Mucosa of stomach (tissue), 1 donor: ENCODE measurements around the gene ATP2A1.
"Not testable (repeated sequence)": the region's sequence is repeated elsewhere in the genome, so short reads cannot be mapped to it uniquely, and the experiment has no call there.

Experiments used
- H3K27me3 ChIP-seq: one replicate; pipeline ENCODE4 v1.7.0; 2013; ENCODE audit warnings: mild to moderate bottlenecking, low read length; ENCODE audit not compliant: control insufficient read depth, insufficient read depth
- H3K36me3 ChIP-seq: one replicate; pipeline ENCODE4 v1.7.0; 2013; ENCODE audit warnings: low read length; ENCODE audit not compliant: control insufficient read depth, insufficient read depth
- H3K4me1 ChIP-seq: one replicate; pipeline ENCODE4 v1.7.0; 2013; ENCODE audit warnings: mild to moderate bottlenecking, low read length; ENCODE audit not compliant: control insufficient read depth, insufficient read depth
- H3K4me3 ChIP-seq: one replicate; pipeline ENCODE4 v1.7.0; 2013; ENCODE audit warnings: low read length
- H3K9ac ChIP-seq: one replicate; pipeline ENCODE4 v1.7.0; 2013; ENCODE audit warnings: mild to moderate bottlenecking, low read length, moderate library complexity
- H3K9me3 ChIP-seq: one replicate; pipeline ENCODE4 v1.7.0; 2013; ENCODE audit warnings: mild to moderate bottlenecking, low read length, moderate library complexity; ENCODE audit not compliant: control insufficient read depth
- donor health status: Pancreatic carcinoma.

ATP2A1 gene

GRCh38 chr16:28890355-28890754 is 12.1 kb downstream of the ATP2A1 start:
- H3K36me3 ChIP-seq, H3K9me3 ChIP-seq, H3K27me3 ChIP-seq, H3K9ac ChIP-seq, H3K4me3 ChIP-seq, H3K4me1 ChIP-seq: not testable (repeated sequence)

- H3K36me3 ChIP-seq: no peaks in the 10 kb centered on the region
- H3K4me3 ChIP-seq: no peak overlapping the region
- H3K9ac ChIP-seq: no peak overlapping the region
- H3K27me3 ChIP-seq: no peaks in the 10 kb centered on the region
- no peaks in the 10 kb centered on the region for H3K9me3 ChIP-seq
- H3K4me1 ChIP-seq: no peaks in the 10 kb centered on the region
Observed at GRCh38 chr16:28891964-28892890, 13.9 kb downstream of the ATP2A1 start.

GRCh38 chr16:28893291-28893690 is 15.0 kb downstream of the ATP2A1 start:
- no peaks in the 10 kb centered on the region for H3K36me3 ChIP-seq
- H3K9me3 ChIP-seq: no peaks in the 10 kb centered on the region
- H3K9ac ChIP-seq: no peak overlapping the region
- no peaks in the 10 kb centered on the region for H3K27me3 ChIP-seq
- no peaks in the 10 kb centered on the region for H3K4me1 ChIP-seq
- no peak overlapping the region for H3K4me3 ChIP-seq

- Histone ChIP-seq H3K27me3 (no peaks in the 10 kb centered on the region), H3K36me3 (no peaks in the 10 kb centered on the region), H3K4me1 (no peaks in the 10 kb centered on the region), H3K4me3 (no peak overlapping the region), H3K9me3 (no peaks in the 10 kb centered on the region), H3K9ac (no peak overlapping the region)
Observed at GRCh38 chr16:28895609-28896008, 17.3 kb downstream of the ATP2A1 start.

- no peaks in the 10 kb centered on the region for H3K4me1 ChIP-seq
- no peak overlapping the region for H3K9ac ChIP-seq
- no peaks in the 10 kb centered on the region for H3K9me3 ChIP-seq
- no peak overlapping the region for H3K4me3 ChIP-seq
- H3K36me3 ChIP-seq: no peaks in the 10 kb centered on the region
- H3K27me3 ChIP-seq: no peaks in the 10 kb centered on the region
Observed at GRCh38 chr16:28897826-28898225, 19.5 kb downstream of the ATP2A1 start.

- no peaks in the 10 kb centered on the region for H3K36me3 ChIP-seq
- no peaks in the 10 kb centered on the region for H3K9me3 ChIP-seq
- H3K9ac ChIP-seq: no peak overlapping the region
- H3K27me3 ChIP-seq: no peaks in the 10 kb centered on the region
- no peaks in the 10 kb centered on the region for H3K4me1 ChIP-seq
- no peak overlapping the region for H3K4me3 ChIP-seq
Observed at GRCh38 chr16:28898266-28898665, 20.0 kb downstream of the ATP2A1 start.

GRCh38 chr16:28898942-28899341 is 20.7 kb downstream of the ATP2A1 start:
- Histone ChIP-seq H3K36me3 (no peaks in the 10 kb centered on the region), H3K9me3 (no peaks in the 10 kb centered on the region), H3K27me3 (no peaks in the 10 kb centered on the region), H3K9ac (no peak overlapping the region), H3K4me1 (no peaks in the 10 kb centered on the region), H3K4me3 (no peak overlapping the region)

- H3K36me3 ChIP-seq: peaks cover 4% of the 10 kb centered on the region
- H3K4me1 ChIP-seq: no peaks in the 10 kb centered on the region
- no peaks in the 10 kb centered on the region for H3K9me3 ChIP-seq
- H3K9ac ChIP-seq: no peak overlapping the region
- H3K4me3 ChIP-seq: no peak overlapping the region
- no peaks in the 10 kb centered on the region for H3K27me3 ChIP-seq
Observed at GRCh38 chr16:28899882-28900590, 21.7 kb downstream of the ATP2A1 start.

- Histone ChIP-seq H3K9me3 (no peaks in the 10 kb centered on the region), H3K4me3 (no peak overlapping the region), H3K4me1 (no peaks in the 10 kb centered on the region), H3K27me3 (no peaks in the 10 kb centered on the region), H3K36me3 (peaks cover 4% of the 10 kb centered on the region), H3K9ac (no peak overlapping the region)
Observed at GRCh38 chr16:28900601-28901000, 22.3 kb downstream of the ATP2A1 start.

- H3K27me3 ChIP-seq: no peaks in the 10 kb centered on the region
- peaks cover 4% of the 10 kb centered on the region for H3K36me3 ChIP-seq
- H3K4me3 ChIP-seq: no peak overlapping the region
- H3K9me3 ChIP-seq: no peaks in the 10 kb centered on the region
- no peaks in the 10 kb centered on the region for H3K4me1 ChIP-seq
- H3K9ac ChIP-seq: no peak overlapping the region
Observed at GRCh38 chr16:28901862-28902261, 23.6 kb downstream of the ATP2A1 start.

GRCh38 chr16:28902909-28903308 is 24.6 kb downstream of the ATP2A1 start:
- no peak overlapping the region for H3K9ac ChIP-seq
- H3K4me1 ChIP-seq: no peaks in the 10 kb centered on the region
- no peak overlapping the region for H3K4me3 ChIP-seq
- no peaks in the 10 kb centered on the region for H3K9me3 ChIP-seq
- no peaks in the 10 kb centered on the region for H3K27me3 ChIP-seq
- H3K36me3 ChIP-seq: peaks cover 4% of the 10 kb centered on the region

GRCh38 chr16:28903344-28904042 is 25.2 kb downstream of the ATP2A1 start:
- no peaks in the 10 kb centered on the region for H3K27me3 ChIP-seq
- H3K36me3 ChIP-seq: peaks cover 4% of the 10 kb centered on the region
- H3K4me1 ChIP-seq: no peaks in the 10 kb centered on the region
- H3K9me3 ChIP-seq: no peaks in the 10 kb centered on the region
- no peak overlapping the region for H3K4me3 ChIP-seq
- H3K9ac ChIP-seq: no peak overlapping the region
